Colonic mucosa (tissue), 4 donors: ENCODE data around the gene PTPRT. TPM values are rescaled to one million over a fixed set of nuclear protein-coding genes. Genes with fewer than 3 reads are reported as not detected.

Source experiments
- DNase-seq: peaks from one replicate; pipeline ENCODE4 v3.0.0-alpha.2; 2020
- H3K27ac ChIP-seq: fragments of 200-600 bp; one replicate; pipeline ENCODE4 v1.8.0; 2021
- H3K27me3 ChIP-seq: fragments of 200-600 bp; one replicate; pipeline ENCODE4 v1.8.0; 2021
- H3K36me3 ChIP-seq: fragments of 200-600 bp; one replicate; pipeline ENCODE4 v1.8.0; 2021
- H3K4me1 ChIP-seq: fragments of 200-600 bp; one replicate; pipeline ENCODE4 v1.8.0; 2021; ENCODE audit warnings: mild to moderate bottlenecking
- H3K4me3 ChIP-seq: fragments of 200-600 bp; one replicate; pipeline ENCODE4 v1.8.0; 2021
- H3K9ac ChIP-seq, 2 donors: one replicate each; pipeline ENCODE4 v1.7.0; 2013; ENCODE audit warnings: control low read depth in 2 of 2, low read depth in 2 of 2, low read length in 2 of 2
- H3K9me3 ChIP-seq: fragments of 200-600 bp; one replicate; pipeline ENCODE4 v1.8.0; 2021
- CTCF ChIP-seq: fragments of 200-600 bp; IDR thresholded peaks from one replicate; pipeline ENCODE4 v1.8.0; 2022; ENCODE audit warnings: antibody characterized with exemption, mild to moderate bottlenecking
- intact Hi-C: fragments of 100-400 bp; cut with DNase I; formaldehyde crosslinking; loops from one replicate; pipeline ENCODE4 v1.14.1; 2022
- total RNA-seq, 2 donors: library from RNA; stranded (reverse); fragmentation: NEBNext Ultra II Directional in 1 of 2; extraction: Animal tissue kit (Norgen Biotek cat#: 25700) in 1 of 2; gene quantifications; one replicate each; pipeline ENCODE4 v1.2.1, GENCODE V29; 2021
- donor health status: healthy.
- donor health status: DM: no; HTN: no; CAD: no.
- donor health status: DM: no; HTN: no; CAD: no.

The PTPRT gene
- total RNA-seq, 2 donors from 2014 or later: 0.11 to 0.12 TPM

- H3K27me3 ChIP-seq: no peaks in the 10 kb centered on the region
- no peak overlapping the region for H3K4me3 ChIP-seq
- no peaks in the 10 kb centered on the region for H3K4me1 ChIP-seq
- intact Hi-C loops: no loop called here
- no peak for TF ChIP-seq CTCF
- no peaks in the 10 kb centered on the region for H3K36me3 ChIP-seq
- no peak for DNase-seq
- H3K27ac ChIP-seq: no peak overlapping the region
- no peaks in the 10 kb centered on the region for H3K9me3 ChIP-seq
- H3K9ac ChIP-seq: no peak overlapping the region
Observed at GRCh38 chr20:42258564-42259302, 931.0 kb downstream of the PTPRT start.

- DNase-seq: no peak
- Histone ChIP-seq H3K4me1 (no peaks in the 10 kb centered on the region), H3K9ac (no peak overlapping the region), H3K27me3 (no peaks in the 10 kb centered on the region), H3K4me3 (no peak overlapping the region), H3K36me3 (no peaks in the 10 kb centered on the region), H3K27ac (no peak overlapping the region), H3K9me3 (no peaks in the 10 kb centered on the region)
- intact Hi-C loops: no loop called here
- TF ChIP-seq CTCF: no peak
Observed at GRCh38 chr20:42255821-42256220, 933.9 kb downstream of the PTPRT start.

GRCh38 chr20:42254673-42255072 is 935.0 kb downstream of the PTPRT start:
- Histone ChIP-seq H3K4me3 (no peak overlapping the region), H3K27ac (no peak overlapping the region), H3K27me3 (no peaks in the 10 kb centered on the region), H3K36me3 (no peaks in the 10 kb centered on the region), H3K4me1 (no peaks in the 10 kb centered on the region), H3K9ac (no peak overlapping the region), H3K9me3 (no peaks in the 10 kb centered on the region)
- intact Hi-C loops: no loop called here
- no peak for TF ChIP-seq CTCF
- DNase-seq: no peak

- intact Hi-C loops: no loop called here
- no peak for DNase-seq
- H3K36me3 ChIP-seq: no peaks in the 10 kb centered on the region
- H3K27ac ChIP-seq: no peak overlapping the region
- no peaks in the 10 kb centered on the region for H3K4me1 ChIP-seq
- H3K4me3 ChIP-seq: no peak overlapping the region
- no peak overlapping the region for H3K9ac ChIP-seq
- TF ChIP-seq CTCF: no peak
- no peaks in the 10 kb centered on the region for H3K9me3 ChIP-seq
- H3K27me3 ChIP-seq: no peaks in the 10 kb centered on the region
Observed at GRCh38 chr20:42252116-42252515, 937.6 kb downstream of the PTPRT start.

GRCh38 chr20:42218621-42219374 is 970.9 kb downstream of the PTPRT start:
- Histone ChIP-seq H3K4me1 (no peaks in the 10 kb centered on the region), H3K9me3 (no peaks in the 10 kb centered on the region), H3K36me3 (no peaks in the 10 kb centered on the region), H3K27me3 (no peaks in the 10 kb centered on the region), H3K9ac (no peak overlapping the region), H3K4me3 (no peak overlapping the region), H3K27ac (no peak overlapping the region)
- DNase-seq: no peak
- intact Hi-C loops: no loop called here
- no peak for TF ChIP-seq CTCF
